SK-N-SH (cell line): ENCODE measurements around the gene CAMKMT. TPM values are rescaled to one million over a fixed set of nuclear protein-coding genes. Genes with fewer than 3 reads are reported as not detected.

Experiments
- CTCF ChIA-PET: fragments of 300-600, 350-600 bp; formaldehyde crosslinking; extraction: SDS; loops from one replicate; lab custom pipeline; 2021; lab: Yijun Ruan, JAX
- POLR2A ChIA-PET: fragments of 350-600 bp; sonication (Branson Sonifier 250); formaldehyde crosslinking; extraction: SDS; loops from one replicate; lab custom pipeline; 2020; ENCODE audit warnings: antibody characterized with exemption, inconsistent platforms; lab: Yijun Ruan, JAX
- DNase-seq: peaks from one replicate; pipeline ENCODE4 v3.0.0; 2012
- H2AFZ ChIP-seq: fragments of 200-600 bp; sonication (generic); 2 replicates; pipeline ENCODE4 v1.8.1; 2016; ENCODE audit warnings: antibody characterized with exemption, mild to moderate bottlenecking, low read depth
- H3F3A ChIP-seq: fragments of 200-600 bp; sonication (generic); replicated peaks from 2 replicates; pipeline ENCODE3; 2016; ENCODE audit warnings: antibody characterized with exemption, mild to moderate bottlenecking; ENCODE audit not compliant: insufficient read depth
- H3K27ac ChIP-seq, 2 experiments: fragments of 200-500 bp in 1 of 2; fragments of 200-600 bp in 1 of 2; sonication (Bioruptor generic) in 1 of 2; sonication (generic), shearing (Covaris generic) in 1 of 2; 2 replicates each; pipeline versions ENCODE4 v1.5.1 to v1.6.1; 2014 to 2016; ENCODE audit warnings: low read depth in 2 of 2, inconsistent platforms in 1 of 2, low read length in 1 of 2, mild to moderate bottlenecking in 1 of 2, mixed read lengths in 1 of 2
- H3K27me3 ChIP-seq: fragments of 200-600 bp; sonication (generic), shearing (Covaris generic); 2 replicates; pipeline ENCODE4 v1.6.1; 2016; ENCODE audit warnings: mixed run types; ENCODE audit not compliant: insufficient read depth
- H3K36me3 ChIP-seq, 2 experiments: fragments of 200-500 bp in 1 of 2; fragments of 200-600 bp in 1 of 2; sonication (Bioruptor generic) in 1 of 2; sonication (generic) in 1 of 2; replicated peaks in 1 of 2; 2 replicates each; pipeline versions ENCODE3 to v1.5.1; 2014 to 2016; ENCODE audit warnings: low read length in 1 of 2, mild to moderate bottlenecking in 1 of 2; ENCODE audit not compliant: insufficient read depth in 2 of 2, control insufficient read depth in 1 of 2
- H3K4me1 ChIP-seq, 2 experiments: fragments of 200-500 bp in 1 of 2; fragments of 200-600 bp in 1 of 2; sonication (Bioruptor generic) in 1 of 2; sonication (generic), shearing (Covaris generic) in 1 of 2; 2 replicates each; pipeline versions ENCODE4 v1.5.1 to v1.6.1; 2014 to 2016; ENCODE audit warnings: low read depth in 1 of 2, low read length in 1 of 2, mixed run types in 1 of 2; ENCODE audit not compliant: insufficient read depth in 2 of 2, control insufficient read depth in 1 of 2
- H3K4me2 ChIP-seq: fragments of 200-600 bp; sonication (generic), shearing (Covaris generic); 2 replicates; pipeline ENCODE4 v1.6.1; 2017; ENCODE audit warnings: mixed run types
- H3K4me3 ChIP-seq, 2 experiments: fragments of 200-500 bp in 1 of 2; fragments of 200-600 bp in 1 of 2; sonication (Bioruptor generic) in 1 of 2; sonication (generic), shearing (Covaris generic) in 1 of 2; 2 replicates each; pipeline versions ENCODE4 v1.5.1 to v1.8.1; 2014 to 2016; ENCODE audit warnings: low read depth in 2 of 2, inconsistent platforms in 1 of 2, low read length in 1 of 2, mild to moderate bottlenecking in 1 of 2, mixed read lengths in 1 of 2, moderate library complexity in 1 of 2
- H3K79me2 ChIP-seq: fragments of 200-600 bp; sonication (generic); 2 replicates; pipeline ENCODE4 v1.8.1; 2017; ENCODE audit warnings: mild to moderate bottlenecking; ENCODE audit not compliant: insufficient read depth
- H3K9ac ChIP-seq: fragments of 200-600 bp; sonication (generic); 2 replicates; pipeline ENCODE4 v1.6.1; 2017; ENCODE audit warnings: mixed run types
- H3K9me2 ChIP-seq: fragments of 200-600 bp; sonication (generic); 2 replicates; pipeline ENCODE4 v1.6.1; 2017; ENCODE audit warnings: mixed run types
- H3K9me3 ChIP-seq: fragments of 200-600 bp; sonication (generic); 2 replicates; pipeline ENCODE4 v1.6.1; 2017; ENCODE audit warnings: mixed run types, mild to moderate bottlenecking, moderate library complexity
- H4K20me1 ChIP-seq: fragments of 200-600 bp; sonication (generic); 2 replicates; pipeline ENCODE4 v1.6.1; 2017; ENCODE audit warnings: mild to moderate bottlenecking, mixed run types; ENCODE audit not compliant: insufficient read depth
- CHD2 ChIP-seq: fragments of 150-350 bp; IDR thresholded peaks from 2 replicates; pipeline ENCODE4 v1.6.1; 2018; ENCODE audit warnings: low read length; ENCODE audit not compliant: partially characterized antibody
- ELF1 ChIP-seq: IDR thresholded peaks from 2 replicates; pipeline ENCODE4 v1.4.0; 2012
- EZH2phosphoT487 ChIP-seq: fragments of 200-600 bp; sonication (generic); IDR thresholded peaks from 2 replicates; pipeline ENCODE4 v1.6.1; 2017; ENCODE audit warnings: low read depth, mixed run types, mild to moderate bottlenecking, antibody characterized with exemption, moderate library complexity, borderline replicate concordance
- FOSL2 ChIP-seq: IDR thresholded peaks from 2 replicates; pipeline ENCODE4 v1.4.0; 2012; ENCODE audit warnings: low read depth, mild to moderate bottlenecking, moderate library complexity, borderline replicate concordance
- GABPA ChIP-seq: IDR thresholded peaks from 2 replicates; pipeline ENCODE4 v1.4.0; 2012; ENCODE audit warnings: low read depth, mild to moderate bottlenecking
- JUND ChIP-seq: IDR thresholded peaks from 2 replicates; pipeline ENCODE4 v1.4.0; 2012
- MEF2A ChIP-seq: IDR thresholded peaks from 2 replicates; pipeline ENCODE4 v1.4.0; 2012; ENCODE audit warnings: low read depth, borderline replicate concordance
- MXI1 ChIP-seq: IDR thresholded peaks from 2 replicates; pipeline ENCODE4 v1.6.1; 2012; ENCODE audit warnings: mild to moderate bottlenecking, low read depth, low read length, improper control_type of control experiment
- NRF1 ChIP-seq: IDR thresholded peaks from 2 replicates; pipeline ENCODE4 v1.6.1; 2012; ENCODE audit warnings: low read depth, mild to moderate bottlenecking, low read length
- PBX3 ChIP-seq: IDR thresholded peaks from 2 replicates; pipeline ENCODE4; 2012
- RCOR1 ChIP-seq: fragments of 150-350 bp; IDR thresholded peaks from 2 replicates; pipeline ENCODE4 v1.6.1; 2017; ENCODE audit warnings: antibody characterized with exemption, low read length
- REST ChIP-seq: IDR thresholded peaks from 2 replicates; pipeline ENCODE4 v1.6.1; 2012; ENCODE audit warnings: mild to moderate bottlenecking, low read depth, low read length, moderate library complexity
- RXRA ChIP-seq: IDR thresholded peaks from 2 replicates; pipeline ENCODE4 v1.4.0; 2012; ENCODE audit warnings: low read depth, mild to moderate bottlenecking, borderline replicate concordance
- SIN3A ChIP-seq: IDR thresholded peaks from 2 replicates; pipeline ENCODE4 v1.6.1; 2012; ENCODE audit warnings: low read depth, mild to moderate bottlenecking, low read length, moderate library complexity, borderline replicate concordance
- SMC3 ChIP-seq: IDR thresholded peaks from 2 replicates; pipeline ENCODE4 v1.6.1; 2012; ENCODE audit warnings: low read depth, low read length, improper control_type of control experiment
- TAF1 ChIP-seq: IDR thresholded peaks from 2 replicates; pipeline ENCODE4 v1.6.1; 2012; ENCODE audit warnings: low read depth, mild to moderate bottlenecking, low read length, moderate library complexity, borderline replicate concordance
- YY1 ChIP-seq: IDR thresholded peaks from 2 replicates; pipeline ENCODE4 v1.4.0; 2012; ENCODE audit warnings: low read depth, mild to moderate bottlenecking
- ZBTB33 ChIP-seq: IDR thresholded peaks from 2 replicates; pipeline ENCODE4 v1.4.0; 2012; ENCODE audit warnings: low read depth, borderline replicate concordance
- WGBS: methylation state at CpG from one replicate; pipeline ENCODE4 v1.1.6; 2017; ENCODE audit warnings: low lambda C conversion rate; 5-methylcytosine and 5-hydroxymethylcytosine counted together
- polyA plus RNA-seq, 3 experiments: library from polyadenylated mRNA; depleted of rRNA; stranded (reverse); fragments of >200 nt; gene quantifications; 2 replicates each; pipeline ENCODE4 v1.2.3, GENCODE V29; 2012

CAMKMT gene
- polyA plus RNA-seq, 1 of the 3 experiments (the other 2 are of a cell fraction): 5.9 TPM

GRCh38 chr2:44612276-44612675 lies 250.5 kb downstream of the CAMKMT start:
- TF ChIP-seq REST (no peak), GABPA (no peak), JUND (no peak), MXI1 (no peak), YY1 (no peak), RXRA (no peak), SMC3 (no peak), RCOR1 (no peak), MEF2A (no peak), CHD2 (no peak), PBX3 (no peak), ZBTB33 (no peak), ELF1 (no peak), FOSL2 (no peak), NRF1 (no peak), TAF1 (no peak), EZH2phosphoT487 (no peak), SIN3A (no peak)
- Histone ChIP-seq H2AFZ (no peak overlapping the region), H4K20me1 (no peaks in the 10 kb centered on the region), H3K9ac (no peak overlapping the region), H3K4me1 (peaks cover 0 to 16% of the 10 kb centered on the region in 2 experiments; a peak in 2 of 4 replicates), H3K4me2 (no peak overlapping the region), H3K27ac (no peak overlapping the region), H3K27me3 (no peaks in the 10 kb centered on the region), H3F3A (no peaks in the 10 kb centered on the region), H3K79me2 (no peaks in the 10 kb centered on the region), H3K4me3 (no peak overlapping the region), H3K9me2 (no peaks in the 10 kb centered on the region), H3K9me3 (no peaks in the 10 kb centered on the region), H3K36me3 (no peaks in the 10 kb centered on the region)
- POLR2A ChIA-PET: no interaction called here
- CTCF ChIA-PET: interaction anchor here (1.3 to 1.5 kb wide), 2 partner anchors 11 to 133 kb away, joined by 3 to 7 read pairs; no protein-coding TSS in a partner anchor
- no peak for DNase-seq
- 90% methylated on average over 1 of the region's 1 CpG for WGBS
